SJCRH30 (cell line): Measurements from ENCODE around the gene MRPL40. TPM values are rescaled to one million over a fixed set of nuclear protein-coding genes. Genes with fewer than 3 reads are reported as not detected.
A peak's percentile ranks its signal among the peaks of the same experiment; 100 is the strongest.

Experiments
- DNase-seq, 2 experiments: peaks; one replicate each; pipeline ENCODE4 v3.0.0-alpha.2; 2015 to 2020
- H3K27ac ChIP-seq: fragments of 250-450 bp; sonication (Bioruptor Pico); 2 replicates; pipeline ENCODE4 v1.5.1; 2020; ENCODE audit warnings: mild to moderate bottlenecking, moderate library complexity
- H3K27me3 ChIP-seq: fragments of 250-450 bp; sonication (Bioruptor Pico); 2 replicates; pipeline ENCODE4 v1.5.1; 2020; ENCODE audit warnings: mild to moderate bottlenecking, moderate library complexity
- H3K36me3 ChIP-seq: fragments of 250-450 bp; sonication (Bioruptor Pico); 2 replicates; pipeline ENCODE4 v1.5.1; 2020; ENCODE audit warnings: mild to moderate bottlenecking, moderate library complexity
- H3K4me1 ChIP-seq: fragments of 250-450 bp; sonication (Bioruptor Pico); 2 replicates; pipeline ENCODE4 v1.5.1; 2020; ENCODE audit warnings: mild to moderate bottlenecking, moderate library complexity
- H3K4me3 ChIP-seq: fragments of 250-450 bp; sonication (Bioruptor Pico); 2 replicates; pipeline ENCODE4 v1.5.1; 2020; ENCODE audit warnings: mild to moderate bottlenecking, moderate library complexity
- H3K9me3 ChIP-seq: fragments of 250-450 bp; sonication (Bioruptor Pico); replicated peaks from 2 replicates; pipeline ENCODE4 v1.5.1; 2020; ENCODE audit warnings: mild to moderate bottlenecking, moderate library complexity
- total RNA-seq: library from RNA; depleted of rRNA; stranded (reverse); fragments of >200 nt; shearing (Covaris generic); gene quantifications from 2 replicates; pipeline ENCODE4 v1.2.3, GENCODE V29; 2014

MRPL40 gene
- total RNA-seq, 1 experiment from 2014 or later = 55.7 TPM

- Histone ChIP-seq H3K36me3 (peaks cover 68% of the 10 kb centered on the region), H3K4me1 (no peaks in the 10 kb centered on the region), H3K4me3 (no peak overlapping the region), H3K27me3 (no peaks in the 10 kb centered on the region), H3K9me3 (no peaks in the 10 kb centered on the region), H3K27ac (no peak overlapping the region)
- no peak for DNase-seq
These were observed 37.7 kb downstream of the MRPL40 start for GRCh38 chr22:19470010-19470409.

- no peaks in the 10 kb centered on the region for H3K4me1 ChIP-seq
- no peak overlapping the region for H3K27ac ChIP-seq
- no peaks in the 10 kb centered on the region for H3K27me3 ChIP-seq
- peaks cover 58% of the 10 kb centered on the region for H3K36me3 ChIP-seq
- H3K9me3 ChIP-seq = no peaks in the 10 kb centered on the region
- DNase-seq = no peak
- no peak overlapping the region for H3K4me3 ChIP-seq
These were observed 39.2 kb downstream of the MRPL40 start for GRCh38 chr22:19471572-19471971.

GRCh38 chr22:19472233-19472632 lies 39.9 kb downstream of the MRPL40 start:
- H3K4me1 ChIP-seq = 0 out of 2 replicates have a peak, but pooled peaks cover 1% of the 10 kb centered on the region
- no peak overlapping the region for H3K4me3 ChIP-seq
- H3K9me3 ChIP-seq = no peaks in the 10 kb centered on the region
- DNase-seq = no peak
- no peaks in the 10 kb centered on the region for H3K27me3 ChIP-seq
- no peak overlapping the region for H3K27ac ChIP-seq
- peaks cover 53% of the 10 kb centered on the region for H3K36me3 ChIP-seq

- H3K27ac ChIP-seq = no peak overlapping the region
- no peaks in the 10 kb centered on the region for H3K27me3 ChIP-seq
- peaks cover 41% of the 10 kb centered on the region for H3K36me3 ChIP-seq
- H3K4me1 ChIP-seq = 0 out of 2 replicates have a peak, but pooled peaks cover 7% of the 10 kb centered on the region
- H3K4me3 ChIP-seq = no peak overlapping the region
- DNase-seq = peak; percentile 21 to 36
- no peaks in the 10 kb centered on the region for H3K9me3 ChIP-seq
These were observed 41.2 kb downstream of the MRPL40 start for GRCh38 chr22:19473578-19473977.

- Histone ChIP-seq H3K4me3 (no peak overlapping the region), H3K27ac (no peak overlapping the region), H3K36me3 (peaks cover 28% of the 10 kb centered on the region), H3K9me3 (no peaks in the 10 kb centered on the region), H3K27me3 (no peaks in the 10 kb centered on the region), H3K4me1 (0 out of 2 replicates have a peak, but pooled peaks cover 7% of the 10 kb centered on the region)
- DNase-seq = no peak
These were observed 43.7 kb downstream of the MRPL40 start for GRCh38 chr22:19476023-19476422.

- Histone ChIP-seq H3K27ac (no peak overlapping the region), H3K4me1 (0 out of 2 replicates have a peak, but pooled peaks cover 7% of the 10 kb centered on the region), H3K9me3 (no peaks in the 10 kb centered on the region), H3K27me3 (no peaks in the 10 kb centered on the region), H3K4me3 (peak overlapping the region; percentile 83), H3K36me3 (peaks cover 22% of the 10 kb centered on the region)
- no peak for DNase-seq
These were observed 45.1 kb downstream of the MRPL40 start for GRCh38 chr22:19477321-19478044.

GRCh38 chr22:19478045-19478900 lies 45.9 kb downstream of the MRPL40 start:
- H3K27me3 ChIP-seq = no peaks in the 10 kb centered on the region
- peak overlapping the region; percentile 83 for H3K4me3 ChIP-seq
- H3K9me3 ChIP-seq = no peaks in the 10 kb centered on the region
- H3K4me1 ChIP-seq = 0 out of 2 replicates have a peak, but pooled peaks cover 7% of the 10 kb centered on the region
- DNase-seq = peak in 1 of 2 experiments; percentile 30
- peaks cover 15% of the 10 kb centered on the region for H3K36me3 ChIP-seq
- H3K27ac ChIP-seq = peak overlapping the region; percentile 100

- H3K9me3 ChIP-seq = no peaks in the 10 kb centered on the region
- H3K36me3 ChIP-seq = peaks cover 15% of the 10 kb centered on the region
- peak within 1 kb of the TSS; percentile 83 for H3K4me3 ChIP-seq
- peak; percentile 84 for DNase-seq
- 0 out of 2 replicates have a peak, but pooled peaks cover 7% of the 10 kb centered on the region for H3K4me1 ChIP-seq
- H3K27ac ChIP-seq = peak within 1 kb of the TSS; percentile 100
- H3K27me3 ChIP-seq = no peaks in the 10 kb centered on the region
These were observed 46.6 kb downstream of the MRPL40 start, which contains the start of gene UFD1 for GRCh38 chr22:19478901-19479354. Gene UFD1, minus strand, starts transcription at chr22:19479193. Its CDS starts 108 bp downstream, at chr22:19479085.

- DNase-seq = peak; percentile 96 to 99
- Histone ChIP-seq H3K27ac (peak within 1 kb of the TSS; percentile 100), H3K4me3 (peak within 1 kb of the TSS; percentile 83), H3K4me1 (0 out of 2 replicates have a peak, but pooled peaks cover 7% of the 10 kb centered on the region), H3K9me3 (no peaks in the 10 kb centered on the region), H3K36me3 (peaks cover 18% of the 10 kb centered on the region), H3K27me3 (no peaks in the 10 kb centered on the region)
These were observed 47.2 kb downstream of the MRPL40 start, which contains the start of gene CDC45 for GRCh38 chr22:19479355-19480172. Gene CDC45, plus strand, starts transcription at chr22:19479920. Its CDS starts 49 bp downstream, at chr22:19479969.

- Histone ChIP-seq H3K27me3 (no peaks in the 10 kb centered on the region), H3K27ac (peak overlapping the region; percentile 100), H3K4me3 (peak overlapping the region; percentile 83), H3K9me3 (no peaks in the 10 kb centered on the region), H3K4me1 (0 out of 2 replicates have a peak, but pooled peaks cover 7% of the 10 kb centered on the region), H3K36me3 (peaks cover 17% of the 10 kb centered on the region)
- DNase-seq = no peak
These were observed 47.8 kb downstream of the MRPL40 start for GRCh38 chr22:19480173-19480568.

GRCh38 chr22:19480789-19481188 lies 48.4 kb downstream of the MRPL40 start:
- Histone ChIP-seq H3K36me3 (peaks cover 22% of the 10 kb centered on the region), H3K27me3 (no peaks in the 10 kb centered on the region), H3K4me3 (peak overlapping the region; percentile 83), H3K27ac (no peak overlapping the region), H3K9me3 (no peaks in the 10 kb centered on the region), H3K4me1 (0 out of 2 replicates have a peak, but pooled peaks cover 7% of the 10 kb centered on the region)
- no peak for DNase-seq

- no peak overlapping the region for H3K4me3 ChIP-seq
- peaks cover 35% of the 10 kb centered on the region for H3K36me3 ChIP-seq
- H3K27me3 ChIP-seq = no peaks in the 10 kb centered on the region
- H3K27ac ChIP-seq = no peak overlapping the region
- no peaks in the 10 kb centered on the region for H3K9me3 ChIP-seq
- DNase-seq = no peak
- H3K4me1 ChIP-seq = 0 out of 2 replicates have a peak, but pooled peaks cover 5% of the 10 kb centered on the region
These were observed 50.0 kb downstream of the MRPL40 start for GRCh38 chr22:19482297-19482696.

GRCh38 chr22:19483481-19484244 lies 51.3 kb downstream of the MRPL40 start:
- Histone ChIP-seq H3K27me3 (no peaks in the 10 kb centered on the region), H3K27ac (no peak overlapping the region), H3K9me3 (no peaks in the 10 kb centered on the region), H3K4me1 (no peaks in the 10 kb centered on the region), H3K4me3 (no peak overlapping the region), H3K36me3 (peaks cover 45% of the 10 kb centered on the region)
- DNase-seq = no peak
